GM13976 (cell line): Measurements from ENCODE around the gene SI.

Experiments used
- DNase-seq: peaks from one replicate; pipeline ENCODE4 v3.0.0; 2012; ENCODE audit warnings: low spot score
- CTCF ChIP-seq: IDR thresholded peaks from 2 replicates; pipeline ENCODE4 v1.5.1; 2012; ENCODE audit warnings: borderline replicate concordance, mild to moderate bottlenecking; ENCODE audit not compliant: insufficient read depth; ENCODE audit errors: extremely low read depth, missing control alignments, control extremely low read depth
- in situ Hi-C: fragments of 300-500 bp; cut with MboI; formaldehyde crosslinking; loops from one replicate; pipeline ENCODE4 v1.12.0; 2022; ENCODE audit warnings: low sequenced_read_pairs, mixed read lengths, inconsistent platforms; ENCODE audit not compliant: unreplicated experiment

The SI gene

GRCh38 chr3:165070682-165071081 is 7.6 kb downstream of the SI start:
- no peak for TF ChIP-seq CTCF
- no peak for DNase-seq
- in situ Hi-C loops, result no loop called here

- TF ChIP-seq CTCF, result no peak
- in situ Hi-C loops, result no loop called here
- DNase-seq, result no peak
Observed at GRCh38 chr3:165056510-165056909, 21.8 kb downstream of the SI start.

- TF ChIP-seq CTCF, result no peak
- no peak for DNase-seq
- in situ Hi-C loops, result no loop called here
Observed at GRCh38 chr3:165040186-165040585, 38.1 kb downstream of the SI start.

DNA sequence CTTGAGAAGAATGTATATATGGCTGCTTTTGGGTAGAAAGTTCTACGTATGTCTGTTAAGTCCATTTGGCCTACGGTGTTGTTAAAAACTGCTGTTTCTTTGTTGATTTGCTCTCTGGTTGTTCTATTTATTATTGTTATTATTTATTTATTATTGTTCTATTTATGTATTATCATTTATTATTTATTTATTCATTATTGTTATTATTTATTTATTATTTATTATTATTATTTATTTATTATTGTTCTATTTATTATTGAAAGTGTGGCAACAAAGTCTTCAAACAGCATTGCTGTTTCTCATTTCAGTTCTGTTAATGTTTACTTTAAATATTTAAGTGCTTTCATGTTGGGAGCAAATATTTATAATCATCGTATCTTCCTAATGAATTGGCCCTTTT is 66.7 kb downstream of the SI start:
- in situ Hi-C loops, result no loop called here
- TF ChIP-seq CTCF, result no peak
- DNase-seq, result no peak

DNA sequence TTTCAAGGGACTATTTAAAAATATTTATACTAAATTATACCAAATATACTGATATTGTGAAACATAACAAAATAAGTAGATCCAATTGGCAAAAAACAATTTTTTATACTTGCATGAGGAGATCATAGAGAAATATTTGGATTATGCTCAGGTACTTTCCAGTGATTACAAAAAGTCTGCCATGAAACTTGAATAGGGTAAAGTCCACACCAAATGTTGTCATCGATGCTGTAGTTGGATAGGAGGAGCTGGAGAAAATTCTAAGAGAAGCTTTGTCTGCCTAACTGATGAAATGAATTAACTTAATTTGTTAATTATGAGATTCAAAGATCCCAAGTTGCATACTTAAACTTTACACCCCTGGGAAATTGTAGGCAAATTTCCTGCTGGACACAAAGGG is 93.3 kb downstream of the SI start:
- in situ Hi-C loops, result no loop called here
- DNase-seq, result no peak
- no peak for TF ChIP-seq CTCF

DNA sequence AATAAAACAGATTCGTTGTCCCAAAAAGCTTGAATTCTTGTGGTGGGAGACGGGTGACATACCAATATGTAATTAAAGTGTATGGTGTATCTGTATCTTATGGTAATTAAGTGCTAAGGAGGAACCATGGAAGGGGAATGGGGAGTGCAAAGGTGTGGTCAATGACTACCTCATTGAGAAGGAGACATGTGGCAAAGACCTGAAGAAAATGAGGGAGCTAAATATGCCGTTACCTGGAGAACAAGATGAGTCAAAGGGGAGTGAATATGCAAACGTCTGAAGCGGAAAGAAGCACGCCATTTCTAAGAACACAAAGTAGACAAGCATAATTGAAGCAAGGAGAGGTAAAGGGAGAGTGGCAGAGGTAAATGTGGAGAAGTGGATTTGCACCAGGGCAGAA is 115.7 kb downstream of the SI start:
- in situ Hi-C loops, result no loop called here

More for the DNA sequence above, 115.7 kb downstream of the SI start:
- DNase-seq, result no peak
- no peak for TF ChIP-seq CTCF
